OCI-LY7 (cell line): Measurements from ENCODE around the gene FRAS1. TPM values are rescaled to one million over a fixed set of nuclear protein-coding genes. Genes with fewer than 3 reads are reported as not detected.

Experiments used
- BruUV-seq: library from RNA; stranded (reverse); fragments of 400-500 nt; replicated peaks from 2 replicates; lab custom pipeline; 2021; lab: Mats Ljungman, UMichigan
- CTCF ChIA-PET: fragments of 300-600 bp; sonication (Branson Sonifier 250); formaldehyde crosslinking; loops from one replicate; lab custom pipeline; 2022; ENCODE audit warnings: antibody characterized with exemption; ENCODE audit not compliant: unreplicated experiment; lab: Charles Lee
- POLR2A ChIA-PET: fragments of 300-600 bp; sonication (Branson Sonifier 250); formaldehyde crosslinking; loops from one replicate; lab custom pipeline; 2022; ENCODE audit warnings: antibody characterized with exemption; lab: Charles Lee
- DNase-seq: peaks from one replicate; pipeline ENCODE4 v3.0.0-alpha.2; 2015; ENCODE audit warnings: low spot score
- H2AFZ ChIP-seq: fragments of 200-600 bp; sonication (generic), shearing (Covaris generic); 2 replicates; pipeline ENCODE4 v1.6.1; 2014; ENCODE audit warnings: mild to moderate bottlenecking, antibody characterized with exemption, low read length, moderate library complexity
- H3K27ac ChIP-seq: fragments of 200-600 bp; sonication (generic); 2 replicates; pipeline ENCODE4 v1.5.1; 2014; ENCODE audit warnings: mixed run types, low read depth, mild to moderate bottlenecking, moderate library complexity, low read length, inconsistent platforms; ENCODE audit not compliant: poor library complexity, severe bottlenecking
- H3K36me3 ChIP-seq: fragments of 200-600 bp; sonication (generic); 2 replicates; pipeline ENCODE4 v1.6.1; 2014; ENCODE audit warnings: mild to moderate bottlenecking, antibody characterized with exemption, low read length, moderate library complexity, mixed read lengths; ENCODE audit not compliant: insufficient read depth
- H3K4me1 ChIP-seq: fragments of 200-600 bp; sonication (generic); 2 replicates; pipeline ENCODE4 v1.5.1; 2014; ENCODE audit warnings: mild to moderate bottlenecking, low read length; ENCODE audit not compliant: insufficient read depth, poor library complexity, severe bottlenecking
- H3K4me2 ChIP-seq: fragments of 200-600 bp; sonication (generic); 2 replicates; pipeline ENCODE4 v1.6.1; 2014; ENCODE audit warnings: mild to moderate bottlenecking, low read length
- H3K4me3 ChIP-seq: fragments of 200-600 bp; sonication (generic); 2 replicates; pipeline ENCODE4 v1.5.1; 2014; ENCODE audit warnings: mild to moderate bottlenecking, low read depth, low read length; ENCODE audit not compliant: poor library complexity, severe bottlenecking
- H3K79me2 ChIP-seq: fragments of 200-600 bp; sonication (generic); 2 replicates; pipeline ENCODE4 v1.6.1; 2016; ENCODE audit warnings: low read depth, mild to moderate bottlenecking, low read length, moderate library complexity, mixed read lengths; ENCODE audit not compliant: insufficient read depth
- H3K9me2 ChIP-seq: fragments of 200-600 bp; sonication (generic); 2 replicates; pipeline ENCODE4 v1.6.1; 2016; ENCODE audit warnings: mild to moderate bottlenecking, low read length, mixed read lengths; ENCODE audit not compliant: insufficient read depth
- H3K9me3 ChIP-seq: fragments of 200-600 bp; sonication (generic); 2 replicates; pipeline ENCODE4 v1.6.1; 2014; ENCODE audit warnings: mild to moderate bottlenecking, mixed run types, low read length, mixed read lengths
- H4K20me1 ChIP-seq: fragments of 200-600 bp; sonication (generic); 2 replicates; pipeline ENCODE4 v1.6.1; 2014; ENCODE audit warnings: mild to moderate bottlenecking, antibody characterized with exemption, low read length, moderate library complexity, mixed read lengths; ENCODE audit not compliant: insufficient read depth
- EZH2phosphoT487 ChIP-seq: fragments of 200-600 bp; sonication (generic); IDR thresholded peaks from 2 replicates; pipeline ENCODE4 v1.6.1; 2018; ENCODE audit warnings: low read depth, borderline replicate concordance, mild to moderate bottlenecking, mixed run types, antibody characterized with exemption, low read length, moderate library complexity, mixed read lengths
- intact Hi-C: fragments of 100-400 bp; cut with micrococcal nuclease; formaldehyde crosslinking; loops from one replicate; pipeline ENCODE4 v1.10.0; 2022; ENCODE audit not compliant: unreplicated experiment
- total RNA-seq, 2 experiments: library from RNA; depleted of rRNA in 1 of 2; stranded (reverse); fragments of >200 nt in 1 of 2; shearing (Covaris generic) in 1 of 2; gene quantifications; 2 replicates each; pipeline ENCODE4 v1.2.3, GENCODE V29; 2014 to 2022
- TF ChIP-seq, protein P1 (sequence below): fragments of 200-600 bp; sonication (generic); conservative IDR thresholded peaks from 2 replicates; pipeline ENCODE4 v1.5.1; 2014; ENCODE audit warnings: mild to moderate bottlenecking, antibody characterized with exemption, low read length, moderate library complexity, mixed read lengths

FRAS1 gene
- total RNA-seq, 2 experiments from 2014 or later: 0.19 to 0.30 TPM

- intact Hi-C loops: no loop called here
Observed at GRCh38 chr4:78357122-78357521, 300.0 kb downstream of the FRAS1 start.

DNA sequence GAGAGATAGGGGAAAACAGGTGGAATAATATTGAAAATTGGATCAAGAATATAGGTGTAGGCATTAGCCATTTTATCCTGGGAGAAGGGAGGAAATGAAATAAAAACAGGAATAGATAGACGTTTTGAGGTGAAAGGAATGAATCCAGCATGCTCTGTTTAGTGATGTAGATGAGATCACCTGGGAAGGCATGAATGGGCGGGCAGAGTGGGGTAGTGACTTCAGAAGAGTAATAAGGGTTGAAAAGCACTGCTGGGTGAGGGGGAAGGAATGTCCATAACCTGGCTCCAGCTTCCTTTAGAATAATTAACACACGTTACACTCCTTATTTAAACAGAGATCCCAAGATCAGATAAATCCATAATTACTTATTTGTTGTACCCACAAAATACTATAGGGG is 303.3 kb downstream of the FRAS1 start:
- BruUV-seq: no TSS peak
- ChIA-PET CTCF (no interaction called here), POLR2A (no interaction called here)
- Histone ChIP-seq H2AFZ (no peak overlapping the region), H3K9me3 (no peaks in the 10 kb centered on the region), H3K9me2 (no peaks in the 10 kb centered on the region), H3K36me3 (no peaks in the 10 kb centered on the region), H3K27ac (no peak overlapping the region), H3K4me3 (no peak overlapping the region), H3K79me2 (no peaks in the 10 kb centered on the region), H4K20me1 (no peaks in the 10 kb centered on the region), H3K4me2 (no peak overlapping the region), H3K4me1 (no peaks in the 10 kb centered on the region)
- TF ChIP-seq EZH2phosphoT487: no peak
- TF ChIP-seq, protein P1, sequence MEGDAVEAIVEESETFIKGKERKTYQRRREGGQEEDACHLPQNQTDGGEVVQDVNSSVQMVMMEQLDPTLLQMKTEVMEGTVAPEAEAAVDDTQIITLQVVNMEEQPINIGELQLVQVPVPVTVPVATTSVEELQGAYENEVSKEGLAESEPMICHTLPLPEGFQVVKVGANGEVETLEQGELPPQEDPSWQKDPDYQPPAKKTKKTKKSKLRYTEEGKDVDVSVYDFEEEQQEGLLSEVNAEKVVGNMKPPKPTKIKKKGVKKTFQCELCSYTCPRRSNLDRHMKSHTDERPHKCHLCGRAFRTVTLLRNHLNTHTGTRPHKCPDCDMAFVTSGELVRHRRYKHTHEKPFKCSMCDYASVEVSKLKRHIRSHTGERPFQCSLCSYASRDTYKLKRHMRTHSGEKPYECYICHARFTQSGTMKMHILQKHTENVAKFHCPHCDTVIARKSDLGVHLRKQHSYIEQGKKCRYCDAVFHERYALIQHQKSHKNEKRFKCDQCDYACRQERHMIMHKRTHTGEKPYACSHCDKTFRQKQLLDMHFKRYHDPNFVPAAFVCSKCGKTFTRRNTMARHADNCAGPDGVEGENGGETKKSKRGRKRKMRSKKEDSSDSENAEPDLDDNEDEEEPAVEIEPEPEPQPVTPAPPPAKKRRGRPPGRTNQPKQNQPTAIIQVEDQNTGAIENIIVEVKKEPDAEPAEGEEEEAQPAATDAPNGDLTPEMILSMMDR: no peak
- no peak for DNase-seq
- intact Hi-C loops: no loop called here

More at GRCh38 chr4:78357122-78357521, 300.0 kb downstream of the FRAS1 start:
- Histone ChIP-seq H3K9me3 (no peaks in the 10 kb centered on the region), H3K4me1 (no peaks in the 10 kb centered on the region), H3K4me3 (no peak overlapping the region), H2AFZ (no peak overlapping the region), H3K9me2 (no peaks in the 10 kb centered on the region), H3K79me2 (no peaks in the 10 kb centered on the region), H4K20me1 (no peaks in the 10 kb centered on the region), H3K4me2 (no peak overlapping the region), H3K27ac (no peak overlapping the region), H3K36me3 (no peaks in the 10 kb centered on the region)
- ChIA-PET CTCF (no interaction called here), POLR2A (no interaction called here)
- DNase-seq: no peak
- no TSS peak for BruUV-seq
- TF ChIP-seq, protein P1: no peak
- TF ChIP-seq EZH2phosphoT487: no peak

- no TSS peak for BruUV-seq
- H3K9me2 ChIP-seq: no peaks in the 10 kb centered on the region
- H4K20me1 ChIP-seq: no peaks in the 10 kb centered on the region
- no peaks in the 10 kb centered on the region for H3K36me3 ChIP-seq
- H3K4me1 ChIP-seq: no peaks in the 10 kb centered on the region
- no peaks in the 10 kb centered on the region for H3K9me3 ChIP-seq
- no peaks in the 10 kb centered on the region for H3K79me2 ChIP-seq
- TF ChIP-seq, protein P1: no peak
- TF ChIP-seq EZH2phosphoT487: no peak
- no peak overlapping the region for H3K4me2 ChIP-seq
- no peak overlapping the region for H3K4me3 ChIP-seq
- DNase-seq: no peak
- ChIA-PET CTCF (no interaction called here), POLR2A (no interaction called here)
- no peak overlapping the region for H2AFZ ChIP-seq
- H3K27ac ChIP-seq: no peak overlapping the region
- intact Hi-C loops: no loop called here
Observed at GRCh38 chr4:78361621-78362120, 304.5 kb downstream of the FRAS1 start.
